Caco-2 (cell line): ENCODE data around the gene TTC28. TPM values are rescaled to one million over a fixed set of nuclear protein-coding genes. Genes with fewer than 3 reads are reported as not detected.
A peak's percentile ranks its signal among the peaks of the same experiment; 100 is the strongest.

Experiments used
- BruUV-seq: library from RNA; stranded (reverse); fragments of 400-500 nt; replicated peaks from 2 replicates; lab custom pipeline; 2021; lab: Mats Ljungman, UMichigan
- CTCF ChIA-PET: fragments of 300-600 bp; sonication (Branson Sonifier 250); formaldehyde crosslinking; loops from one replicate; lab custom pipeline; 2022; ENCODE audit warnings: antibody characterized with exemption; lab: Charles Lee
- POLR2A ChIA-PET: fragments of 300-600 bp; sonication (Branson Sonifier 250); formaldehyde crosslinking; loops from one replicate; lab custom pipeline; 2022; ENCODE audit warnings: antibody characterized with exemption; lab: Charles Lee
- DNase-seq, 2 experiments: peaks; one replicate each; pipeline versions ENCODE4 v3.0.0 to v3.0.0-alpha.2; 2020 to 2022
- H3K27me3 ChIP-seq: replicated peaks from 2 replicates; pipeline ENCODE4 v1.6.0; 2011; ENCODE audit warnings: low read length; ENCODE audit not compliant: control insufficient read depth, insufficient read depth
- H3K36me3 ChIP-seq: 2 replicates; pipeline ENCODE4 v1.5.1; 2011; ENCODE audit warnings: low read length; ENCODE audit not compliant: control insufficient read depth, insufficient read depth
- H3K4me1 ChIP-seq: fragments of 250-450 bp; sonication (Bioruptor Pico); 2 replicates; pipeline ENCODE4 v1.5.1; 2020; ENCODE audit warnings: mild to moderate bottlenecking
- H3K4me3 ChIP-seq: 2 replicates; pipeline ENCODE4 v1.5.1; 2011; ENCODE audit warnings: low read depth, mild to moderate bottlenecking, control low read depth, low read length
- H3K9me3 ChIP-seq: fragments of 250-450 bp; sonication (Bioruptor Pico); 2 replicates; pipeline ENCODE4 v1.5.1; 2020; ENCODE audit warnings: mild to moderate bottlenecking, moderate library complexity
- H3K27ac Mint-ChIP-seq: one replicate; pipeline ENCODE4 v1.8.0; 2022; ENCODE audit warnings: mixed read lengths; ENCODE audit not compliant: unreplicated experiment
- H3K27me3 Mint-ChIP-seq: one replicate; pipeline ENCODE4 v1.8.0; 2022; ENCODE audit warnings: mixed read lengths; ENCODE audit not compliant: insufficient read depth, unreplicated experiment
- H3K36me3 Mint-ChIP-seq: one replicate; pipeline ENCODE4 v1.8.0; 2022; ENCODE audit warnings: mild to moderate bottlenecking, mixed read lengths; ENCODE audit not compliant: insufficient read depth, unreplicated experiment
- H3K4me1 Mint-ChIP-seq: one replicate; pipeline ENCODE4 v1.8.0; 2022; ENCODE audit warnings: low read depth, mixed read lengths; ENCODE audit not compliant: unreplicated experiment
- H3K4me3 Mint-ChIP-seq: one replicate; pipeline ENCODE4 v1.8.0; 2022; ENCODE audit warnings: mild to moderate bottlenecking, moderate library complexity, mixed read lengths; ENCODE audit not compliant: unreplicated experiment
- H3K9me3 Mint-ChIP-seq: one replicate; pipeline ENCODE4 v1.8.0; 2022; ENCODE audit warnings: mixed read lengths; ENCODE audit not compliant: unreplicated experiment
- CTCF ChIP-seq, 2 experiments: fragments of 200-600 bp in 1 of 2; IDR thresholded peaks; 1 replicate in 1 of 2; 2 replicates in 1 of 2; pipeline versions ENCODE4 v1.5.1 to v1.8.0; 2011 to 2022; ENCODE audit warnings: antibody characterized with exemption in 1 of 2, control low read depth in 1 of 2, inconsistent platforms in 1 of 2, low read depth in 1 of 2, low read length in 1 of 2, mild to moderate bottlenecking in 1 of 2, moderate library complexity in 1 of 2; ENCODE audit not compliant: insufficient read depth in 1 of 2, severe bottlenecking in 1 of 2, unreplicated experiment in 1 of 2
- intact Hi-C: fragments of 100-400 bp; cut with micrococcal nuclease; formaldehyde crosslinking; loops from one replicate; pipeline ENCODE4 v1.10.0; 2022; ENCODE audit not compliant: unreplicated experiment
- total RNA-seq: library from RNA; stranded (reverse); gene quantifications from 2 replicates; pipeline ENCODE4 v1.2.3, GENCODE V29; 2022

The TTC28 gene
- total RNA-seq, 1 experiment from 2014 or later = 12.0 TPM

- Mint-ChIP-seq H3K27ac (no peak overlapping the region), H3K27me3 (no peaks in the 10 kb centered on the region), H3K4me1 (no peaks in the 10 kb centered on the region), H3K36me3 (no peaks in the 10 kb centered on the region), H3K4me3 (no peak overlapping the region), H3K9me3 (no peaks in the 10 kb centered on the region)
- ChIA-PET CTCF (no interaction called here), POLR2A (no interaction called here)
- no TSS peak for BruUV-seq
- TF ChIP-seq CTCF (IDR thresholded peaks at IDR 0.05; ENCODE audit: insufficient read depth in 1 of 2, low read depth in 1 of 2, low read length in 1 of 2, severe bottlenecking in 1 of 2, unreplicated experiment in 1 of 2) = no peak
- Histone ChIP-seq H3K27me3 (no peaks in the 10 kb centered on the region), H3K4me3 (no peak overlapping the region), H3K36me3 (no peaks in the 10 kb centered on the region), H3K4me1 (no peaks in the 10 kb centered on the region), H3K9me3 (no peaks in the 10 kb centered on the region)
- DNase-seq = peak in 1 of 2 experiments; percentile 7
- intact Hi-C loops = no loop called here
These were observed 682.7 kb downstream of the TTC28 start for GRCh38 chr22:27996981-27997380.

- Mint-ChIP-seq H3K27me3 (no peaks in the 10 kb centered on the region), H3K27ac (no peak overlapping the region), H3K9me3 (no peaks in the 10 kb centered on the region), H3K36me3 (no peaks in the 10 kb centered on the region), H3K4me3 (no peak overlapping the region), H3K4me1 (no peaks in the 10 kb centered on the region)
- Histone ChIP-seq H3K27me3 (no peaks in the 10 kb centered on the region), H3K36me3 (no peaks in the 10 kb centered on the region), H3K4me3 (no peak overlapping the region), H3K9me3 (no peaks in the 10 kb centered on the region), H3K4me1 (no peaks in the 10 kb centered on the region)
- POLR2A ChIA-PET = no interaction called here
- no peak for TF ChIP-seq CTCF (IDR thresholded peaks at IDR 0.05; ENCODE audit: insufficient read depth in 1 of 2, low read depth in 1 of 2, low read length in 1 of 2, severe bottlenecking in 1 of 2, unreplicated experiment in 1 of 2)
- peak in 1 of 2 experiments; percentile 14 for DNase-seq
- intact Hi-C loops = no loop called here
- no TSS peak for BruUV-seq
- CTCF ChIA-PET = no interaction called here
These were observed 683.1 kb downstream of the TTC28 start for GRCh38 chr22:27996529-27996925.

- H3K27me3 Mint-ChIP-seq = no peaks in the 10 kb centered on the region
- no peaks in the 10 kb centered on the region for H3K4me1 Mint-ChIP-seq
- no peaks in the 10 kb centered on the region for H3K9me3 ChIP-seq
- no peaks in the 10 kb centered on the region for H3K27me3 ChIP-seq
- no peak overlapping the region for H3K27ac Mint-ChIP-seq
- no peaks in the 10 kb centered on the region for H3K9me3 Mint-ChIP-seq
- no peak for TF ChIP-seq CTCF (IDR thresholded peaks at IDR 0.05; ENCODE audit: insufficient read depth in 1 of 2, low read depth in 1 of 2, low read length in 1 of 2, severe bottlenecking in 1 of 2, unreplicated experiment in 1 of 2)
- H3K4me1 ChIP-seq = no peaks in the 10 kb centered on the region
- H3K36me3 Mint-ChIP-seq = no peaks in the 10 kb centered on the region
- peak in 1 of 2 experiments; percentile 22 for DNase-seq
- no peak overlapping the region for H3K4me3 ChIP-seq
- ChIA-PET POLR2A (no interaction called here), CTCF (no interaction called here)
- no TSS peak for BruUV-seq
- intact Hi-C loops = no loop called here
- no peak overlapping the region for H3K4me3 Mint-ChIP-seq
- H3K36me3 ChIP-seq = no peaks in the 10 kb centered on the region
These were observed 683.7 kb downstream of the TTC28 start for GRCh38 chr22:27995801-27996528.
